ENCODE results near the gene UTF1.

The UTF1 gene

GRCh38 chr10:133230044-133230361 lies at the start of gene UTF1:
Gene UTF1, plus strand, starts transcription at chr10:133230217. Its CDS starts 72 bp downstream, at chr10:133230289.
- DNase-seq (ENCODE audit: low spot score): no peak

GRCh38 chr10:133180965-133181639 lies 48.9 kb upstream of the UTF1 start:
- DNase-seq (ENCODE audit: low spot score): no peak

GRCh38 chr10:133182190-133182589 lies 47.8 kb upstream of the UTF1 start:
- DNase-seq (ENCODE audit: low spot score): no peak

GRCh38 chr10:133182791-133183645 lies 47.0 kb upstream of the UTF1 start:
- no peak for DNase-seq (ENCODE audit: low spot score)

- DNase-seq (ENCODE audit: low spot score): no peak
Observed at GRCh38 chr10:133183646-133184378, 46.2 kb upstream of the UTF1 start.

- no peak for DNase-seq (ENCODE audit: low spot score)
Observed at GRCh38 chr10:133184591-133185244, 45.3 kb upstream of the UTF1 start.

GRCh38 chr10:133185421-133185820 lies 44.6 kb upstream of the UTF1 start:
- no peak for DNase-seq (ENCODE audit: low spot score)

- no peak for DNase-seq (ENCODE audit: low spot score)
Observed at GRCh38 chr10:133185916-133186315, 44.1 kb upstream of the UTF1 start.

- no peak for DNase-seq (ENCODE audit: low spot score)
Observed at GRCh38 chr10:133186416-133187090, 43.5 kb upstream of the UTF1 start.

GRCh38 chr10:133187091-133187905 lies 42.7 kb upstream of the UTF1 start:
- no peak for DNase-seq (ENCODE audit: low spot score)

- DNase-seq (ENCODE audit: low spot score): no peak
Observed at GRCh38 chr10:133187906-133188681, 41.9 kb upstream of the UTF1 start.

- no peak for DNase-seq (ENCODE audit: low spot score)
Observed at GRCh38 chr10:133189256-133189655, 40.8 kb upstream of the UTF1 start.

- no peak for DNase-seq (ENCODE audit: low spot score)
Observed at GRCh38 chr10:133189726-133190125, 40.3 kb upstream of the UTF1 start.

GRCh38 chr10:133190225-133190624 lies 39.8 kb upstream of the UTF1 start:
- DNase-seq (ENCODE audit: low spot score): no peak

- DNase-seq (ENCODE audit: low spot score): no peak
Observed at GRCh38 chr10:133191651-133192050, 38.4 kb upstream of the UTF1 start.

- no peak for DNase-seq (ENCODE audit: low spot score)
Observed at GRCh38 chr10:133194151-133194550, 35.9 kb upstream of the UTF1 start.

GRCh38 chr10:133195096-133195495 lies 34.9 kb upstream of the UTF1 start:
- DNase-seq (ENCODE audit: low spot score): no peak

GRCh38 chr10:133195611-133196010 lies 34.4 kb upstream of the UTF1 start:
- DNase-seq (ENCODE audit: low spot score): no peak

GRCh38 chr10:133196221-133196915 lies 33.6 kb upstream of the UTF1 start:
- DNase-seq (ENCODE audit: low spot score): no peak

Measured in COLO829 (cell line).